Kasumi-1 (cell line): ENCODE measurements around the gene PALS1.

Experiments
- DNase-seq, 2 experiments: peaks; one replicate each; lab custom pipeline; 2025; lab: John Stamatoyannopoulos, UW

Gene PALS1

GRCh38 chr14:67241411-67242167, at the start of gene PALS1:
Gene PALS1, plus strand, starts transcription at chr14:67241435. Its CDS starts 37,736 bp downstream, at chr14:67279171.
- DNase-seq: peak; percentile 46 to 56

DNA sequence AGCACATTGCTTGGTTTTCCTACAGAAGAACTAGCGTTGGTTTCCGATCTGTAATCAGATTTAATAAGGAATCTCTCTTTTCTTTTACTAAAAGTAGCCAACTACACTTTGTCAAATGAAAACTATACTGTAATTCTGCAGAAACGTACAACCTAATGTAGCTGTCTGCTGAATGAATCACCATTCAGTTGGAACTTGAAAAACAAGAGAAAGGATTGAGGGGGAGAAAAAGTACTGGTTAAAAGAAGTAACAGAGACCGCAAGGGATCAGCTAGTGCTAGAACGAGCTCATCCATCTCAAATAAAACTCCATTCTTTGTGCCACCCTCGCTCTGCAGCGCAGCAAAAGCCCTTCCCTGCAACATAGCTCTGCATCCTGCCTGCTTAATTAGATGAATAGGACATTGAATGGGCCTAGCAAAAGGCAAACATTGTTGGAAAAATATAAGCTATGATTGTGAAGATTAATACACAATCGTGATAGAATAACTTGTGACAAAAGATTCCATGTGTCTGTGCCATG, 49.4 kb upstream of the PALS1 start:
- no peak for DNase-seq

DNA sequence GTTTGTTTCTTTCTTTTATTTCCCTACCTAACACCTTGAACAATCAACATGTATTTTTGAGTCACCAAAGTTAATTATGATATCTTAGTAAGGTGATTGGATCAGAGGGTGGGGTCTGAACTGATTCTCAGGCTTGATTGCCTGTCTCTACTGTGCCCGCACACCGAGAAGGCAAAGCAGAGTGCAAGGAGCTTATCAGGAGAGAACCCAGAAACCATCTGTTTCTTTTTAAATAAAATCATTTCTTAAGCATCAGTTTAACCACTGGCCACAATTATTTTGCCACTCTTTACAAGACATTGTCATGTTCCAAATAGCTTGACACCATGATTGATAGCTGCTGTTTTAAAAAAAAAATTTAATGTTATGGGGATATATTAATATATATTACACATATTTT, 48.9 kb upstream of the PALS1 start:
- no peak for DNase-seq

- DNase-seq: no peak
These were observed 46.0 kb upstream of the PALS1 start for GRCh38 chr14:67195279-67195678.

GRCh38 chr14:67199016-67199415, 42.2 kb upstream of the PALS1 start:
- no peak for DNase-seq

DNA sequence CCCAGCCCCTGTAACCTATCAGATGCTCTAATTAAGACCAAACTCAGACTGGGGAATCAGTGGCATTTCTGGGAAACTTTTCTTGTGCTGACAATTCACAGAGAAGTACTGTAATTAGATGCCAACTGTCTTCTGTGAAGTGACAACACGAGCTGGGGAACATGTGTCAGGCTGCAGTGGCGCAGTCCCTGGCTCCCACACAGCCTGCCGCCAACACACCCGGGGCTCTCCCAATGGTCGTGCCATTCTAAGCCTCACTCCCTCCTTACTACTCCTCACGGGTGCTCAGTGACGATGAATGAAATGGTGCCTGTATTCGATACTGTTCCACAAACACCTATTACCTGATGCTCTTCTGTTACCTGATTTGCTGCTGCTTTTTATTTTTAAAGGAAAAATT, 33.4 kb upstream of the PALS1 start:
- DNase-seq: no peak

- no peak for DNase-seq
These were observed 23.1 kb upstream of the PALS1 start for GRCh38 chr14:67218126-67218525.

GRCh38 chr14:67221248-67221981, 19.8 kb upstream of the PALS1 start:
- DNase-seq: no peak

GRCh38 chr14:67221982-67222328, 19.3 kb upstream of the PALS1 start:
- DNase-seq: no peak

GRCh38 chr14:67225523-67225922, 15.7 kb upstream of the PALS1 start:
- DNase-seq: no peak

DNA sequence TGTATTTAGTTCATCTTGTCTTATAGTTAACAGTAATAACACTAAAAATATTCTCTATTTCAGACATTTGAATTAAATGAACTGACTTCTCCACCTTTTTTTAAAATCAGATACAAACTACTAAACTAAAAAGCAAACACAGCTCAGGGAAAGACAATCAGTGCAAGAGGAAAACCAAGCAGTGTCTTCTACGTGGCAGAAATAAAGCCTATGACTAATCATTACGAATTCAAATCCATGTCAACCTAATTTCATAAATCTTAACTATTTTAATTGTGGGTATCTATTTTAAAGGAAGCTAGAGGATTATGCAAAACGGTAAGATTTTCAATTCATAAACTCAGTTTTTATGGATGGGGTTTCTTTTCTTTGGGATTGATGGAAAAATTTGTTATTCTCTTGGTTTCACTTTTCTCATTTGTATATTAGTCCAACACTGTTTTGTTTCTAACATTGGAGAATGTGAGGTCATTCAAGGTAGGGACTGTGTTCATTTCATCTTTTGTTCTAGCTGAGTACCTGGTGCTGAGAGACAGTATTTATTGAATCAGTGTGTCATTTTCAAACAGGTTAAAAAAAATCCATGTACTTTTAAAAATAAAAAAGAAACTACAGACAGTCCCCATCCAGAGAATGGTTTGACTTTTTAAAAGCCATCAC, 12.8 kb upstream of the PALS1 start:
- no peak for DNase-seq

DNA sequence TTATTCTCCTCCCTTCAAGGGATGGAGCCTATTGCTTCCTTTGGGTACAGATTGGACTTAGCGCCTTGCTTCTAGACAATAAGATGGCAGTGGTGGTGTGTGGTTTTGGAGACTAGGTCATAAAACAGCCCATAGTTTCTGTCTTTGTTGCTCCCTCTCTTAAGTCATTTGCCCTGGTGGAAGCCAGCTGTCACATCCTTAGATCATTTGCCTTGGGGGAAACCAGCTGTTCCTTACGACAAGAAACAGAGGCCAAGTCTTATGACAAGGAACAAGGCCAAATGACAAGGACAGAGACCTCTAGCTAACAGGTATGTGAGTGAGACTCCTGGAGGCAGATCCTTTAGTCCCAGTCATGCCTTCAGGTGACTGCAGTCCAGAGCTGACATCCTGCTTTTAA, 9.2 kb upstream of the PALS1 start:
- no peak for DNase-seq

- DNase-seq: no peak
These were observed 8.6 kb upstream of the PALS1 start for GRCh38 chr14:67232621-67233020.

GRCh38 chr14:67237591-67237990, 3.6 kb upstream of the PALS1 start:
- no peak for DNase-seq

GRCh38 chr14:67239582-67239981, 1.7 kb upstream of the PALS1 start:
- DNase-seq: no peak

DNA sequence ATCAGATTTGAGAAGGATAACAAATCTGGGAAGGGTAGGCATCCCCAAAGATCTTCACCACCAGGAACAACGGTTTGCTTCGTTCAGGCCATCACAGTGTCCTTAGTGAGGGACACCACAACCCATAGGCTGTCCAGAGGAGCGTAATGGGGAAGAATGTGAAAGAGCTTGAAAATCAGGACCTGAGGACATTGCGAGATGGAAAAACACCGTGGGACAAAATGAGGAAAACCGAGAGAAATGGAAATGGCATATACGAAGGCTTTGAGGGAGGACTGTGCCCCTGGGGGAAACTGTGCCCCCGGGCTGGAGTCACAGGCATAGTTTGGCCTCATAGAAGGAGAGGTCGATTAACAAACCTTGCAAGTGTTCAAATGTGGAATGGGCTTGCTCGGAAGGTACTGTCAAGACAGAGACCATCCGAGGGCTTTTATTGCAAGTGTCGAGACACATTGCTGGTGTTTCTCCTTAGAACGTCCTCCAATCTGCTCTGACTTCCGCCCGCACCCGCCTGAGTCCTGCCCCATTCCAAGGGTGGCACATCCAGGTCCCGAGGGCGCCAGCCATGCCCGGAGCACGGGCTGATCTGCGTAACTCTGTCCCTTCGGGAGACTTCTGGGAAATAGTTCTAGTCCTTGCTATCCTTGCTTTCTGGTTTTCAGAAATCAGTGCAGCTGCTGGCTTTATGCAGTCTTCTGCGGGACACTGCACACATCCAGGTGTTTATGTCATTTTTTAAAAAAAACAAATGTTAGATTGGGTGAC, 885 bp upstream of the PALS1 start:
- peak; percentile 12 to 32 for DNase-seq

DNA sequence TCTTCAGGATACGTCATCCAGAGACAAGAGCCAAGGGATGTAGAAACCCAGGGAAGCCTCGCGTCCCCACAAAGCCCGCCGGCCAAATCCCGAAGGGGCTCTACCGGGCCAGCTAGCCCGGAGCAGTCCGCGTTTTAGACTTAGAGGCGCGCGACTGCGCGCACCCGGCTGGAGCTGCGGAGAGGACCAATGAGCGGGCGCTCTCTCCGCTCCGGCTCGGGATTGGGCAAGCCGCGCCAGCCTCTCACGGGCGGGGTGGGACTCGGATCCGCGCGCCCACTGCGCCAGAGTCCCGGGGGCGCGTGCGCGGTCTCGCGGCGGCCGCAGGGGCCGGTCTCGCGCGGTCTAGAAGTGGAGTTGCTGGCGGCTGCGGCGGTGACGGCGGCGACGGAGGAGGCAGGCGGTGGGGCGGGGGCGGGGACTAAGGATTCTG, 241 bp upstream of the PALS1 start:
- DNase-seq: peak; percentile 90 to 93

DNA sequence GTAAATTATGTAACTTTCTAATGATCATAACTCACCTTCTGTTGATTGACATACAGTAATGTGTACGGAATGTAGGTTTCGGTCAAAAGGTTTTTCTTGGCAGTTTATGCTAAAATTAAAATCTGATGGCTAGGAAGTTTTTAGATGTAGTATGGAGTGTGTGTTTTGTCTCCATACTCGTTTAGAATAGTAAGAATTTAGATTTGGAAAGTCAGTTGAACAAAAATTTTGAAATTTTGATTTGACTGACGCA, 859 bp downstream of the PALS1 start:
- DNase-seq: peak in 1 of 2 experiments; percentile 53

DNA sequence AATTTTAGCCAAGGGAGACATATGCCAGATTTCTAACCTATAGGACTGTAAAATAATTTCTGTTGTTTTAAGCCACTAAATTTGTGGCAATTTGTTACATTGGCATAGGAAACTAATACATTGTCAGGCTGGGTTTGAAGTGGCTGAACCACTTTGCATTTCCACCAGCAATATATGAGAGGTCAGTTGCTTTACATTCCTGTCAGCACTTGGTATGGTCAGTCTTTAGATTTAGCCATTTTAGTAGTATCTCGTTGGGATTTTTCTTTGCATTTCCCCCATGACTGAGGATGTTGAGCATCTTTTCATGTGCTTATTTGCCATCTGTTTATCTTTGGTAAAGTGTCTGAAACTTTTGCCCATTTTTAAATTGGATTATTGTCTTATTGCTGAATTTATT, 3.9 kb downstream of the PALS1 start:
- DNase-seq: no peak

DNA sequence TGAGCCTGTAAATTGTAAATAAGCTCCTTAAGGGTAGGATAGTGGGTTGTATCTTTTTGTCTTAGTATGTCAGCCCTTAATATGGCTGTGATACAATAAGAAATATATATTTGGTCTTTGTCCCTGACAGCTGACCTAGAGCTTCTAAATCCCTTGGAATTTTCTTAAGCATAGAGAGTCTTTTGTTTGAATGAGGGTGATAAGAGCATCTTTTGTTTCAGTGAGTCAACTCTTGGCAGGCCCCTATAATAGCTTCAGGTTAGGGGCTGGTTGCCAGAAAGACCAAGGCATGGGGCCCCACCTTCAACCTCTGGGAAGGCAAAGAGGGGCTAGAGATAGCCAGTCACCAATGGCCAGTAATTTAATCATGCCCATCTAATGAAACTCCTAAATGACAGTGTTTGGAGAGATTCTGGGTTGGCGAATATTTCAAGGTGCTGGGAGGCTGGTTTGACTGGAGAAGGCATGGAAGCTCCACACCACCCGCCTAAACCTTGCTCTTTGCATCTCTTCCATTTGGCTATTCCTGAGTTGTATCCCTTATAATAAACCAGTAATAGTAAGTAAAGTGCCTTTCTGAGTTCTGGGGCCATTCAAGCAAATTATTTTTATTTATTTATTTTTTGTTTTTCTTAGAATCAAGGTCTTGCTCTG, 10.5 kb downstream of the PALS1 start:
- no peak for DNase-seq

GRCh38 chr14:67253076-67253635, 11.9 kb downstream of the PALS1 start:
- DNase-seq: no peak
